Sigmoid colon (tissue), 4 donors: ENCODE results near the gene NARS2.

Experiments used
- CTCF ChIP-seq, 4 experiments: fragments of 450-650 bp in 3 of 4; fragments of 200-600 bp in 1 of 4; IDR thresholded peaks; one replicate each; pipeline ENCODE4 v1.5.1; 2016 to 2019; ENCODE audit warnings: antibody characterized with exemption in 4 of 4, mild to moderate bottlenecking in 3 of 4, moderate library complexity in 2 of 4
- EP300 ChIP-seq, 4 donors: sonication (generic); formaldehyde crosslinking; IDR thresholded peaks; one replicate each; pipeline ENCODE4 v1.6.1; 2017; ENCODE audit warnings: antibody characterized with exemption in 4 of 4
- POLR2A ChIP-seq, 2 donors: fragments of 450-650 bp; IDR thresholded peaks; one replicate each; pipeline ENCODE4 v1.6.1; 2016; ENCODE audit warnings: antibody characterized with exemption in 2 of 2, mild to moderate bottlenecking in 2 of 2, moderate library complexity in 2 of 2

GRCh38 chr11:78587446-78587845 lies 12.8 kb upstream of the NARS2 start:
- TF ChIP-seq CTCF (IDR thresholded peaks at IDR 0.05) (no peak), POLR2A (IDR thresholded peaks at IDR 0.05) (no peak), EP300 (IDR thresholded peaks at IDR 0.05) (no peak)
